Hepatocyte (in vitro differentiated cells): Measurements from ENCODE around the gene CERS5. TPM values are rescaled to one million over a fixed set of nuclear protein-coding genes. Genes with fewer than 3 reads are reported as not detected.

Experiments
- DNase-seq: peaks from one replicate; pipeline ENCODE4 v3.0.0-alpha.2; 2016; ENCODE audit warnings: low spot score
- H2AFZ ChIP-seq: fragments of 200-600 bp; sonication (generic); 2 replicates; pipeline ENCODE4 v1.6.0; 2016; ENCODE audit warnings: antibody characterized with exemption, mild to moderate bottlenecking
- H3K27ac ChIP-seq: fragments of 200-600 bp; sonication (generic); 2 replicates; pipeline ENCODE4 v1.5.1; 2016; ENCODE audit warnings: mild to moderate bottlenecking
- H3K27me3 ChIP-seq: fragments of 200-600 bp; sonication (generic); 2 replicates; pipeline ENCODE4 v1.6.1; 2016
- H3K36me3 ChIP-seq: fragments of 200-600 bp; sonication (generic); replicated peaks from 2 replicates; pipeline ENCODE4 v1.5.1; 2016; ENCODE audit warnings: low read depth; ENCODE audit not compliant: insufficient read depth
- H3K4me1 ChIP-seq: fragments of 200-600 bp; sonication (generic); 2 replicates; pipeline ENCODE4 v1.5.1; 2016; ENCODE audit warnings: mild to moderate bottlenecking, moderate library complexity; ENCODE audit not compliant: insufficient read depth
- H3K4me2 ChIP-seq: fragments of 200-600 bp; sonication (generic); 2 replicates; pipeline ENCODE4 v1.6.0; 2016
- H3K4me3 ChIP-seq: fragments of 200-600 bp; sonication (generic); 2 replicates; pipeline ENCODE4 v1.5.1; 2016; ENCODE audit warnings: mild to moderate bottlenecking
- H3K79me2 ChIP-seq: fragments of 200-600 bp; sonication (generic); 2 replicates; pipeline ENCODE4 v1.6.0; 2017; ENCODE audit warnings: mild to moderate bottlenecking
- H3K9me2 ChIP-seq: fragments of 200-600 bp; sonication (generic); replicated peaks from 2 replicates; pipeline ENCODE4 v1.6.0; 2017; ENCODE audit warnings: mild to moderate bottlenecking; ENCODE audit not compliant: insufficient read depth
- H3K9me3 ChIP-seq: fragments of 200-600 bp; sonication (generic); 2 replicates; pipeline ENCODE4 v1.5.1; 2016; ENCODE audit warnings: low read depth, mild to moderate bottlenecking
- H4K20me1 ChIP-seq: fragments of 200-600 bp; sonication (generic); 2 replicates; pipeline ENCODE4 v1.6.0; 2016; ENCODE audit warnings: mild to moderate bottlenecking; ENCODE audit not compliant: insufficient read depth, poor library complexity, severe bottlenecking
- EZH2 ChIP-seq: fragments of 200-600 bp; sonication (generic); IDR thresholded peaks from 2 replicates; pipeline ENCODE4 v1.6.1; 2016; ENCODE audit warnings: antibody characterized with exemption, mild to moderate bottlenecking, borderline replicate concordance
- EZH2phosphoT487 ChIP-seq: fragments of 200-600 bp; sonication (generic); IDR thresholded peaks from one replicate; pipeline ENCODE4 v1.6.1; 2018; ENCODE audit warnings: antibody characterized with exemption, mild to moderate bottlenecking, low read depth, moderate library complexity; ENCODE audit not compliant: unreplicated experiment, severe bottlenecking
- WGBS: methylation state at CpG from one replicate; pipeline ENCODE4 v1.1.6; 2016; ENCODE audit warnings: low lambda C conversion rate; ENCODE audit errors: missing lambda C conversion rate; 5-methylcytosine and 5-hydroxymethylcytosine counted together
- polyA plus RNA-seq: library from polyadenylated mRNA; unstranded; fragments of >200 nt; fragmentation: Nextera tagmentation; extraction: Ambion mirVana; gene quantifications from 2 replicates; pipeline ENCODE4 v1.2.1, GENCODE V29; 2016
- total RNA-seq: library from RNA; depleted of rRNA; stranded (reverse); fragments of >200 nt; gene quantifications from 2 replicates; pipeline ENCODE4 v1.2.3, GENCODE V29; 2014
- TF ChIP-seq, protein P1 (sequence below): fragments of 200-600 bp; sonication (generic); IDR thresholded peaks from 2 replicates; pipeline ENCODE4 v1.5.1; 2016; ENCODE audit warnings: antibody characterized with exemption, mild to moderate bottlenecking; ENCODE audit not compliant: poor library complexity

CERS5 gene
- total and polyA plus RNA-seq, 2 experiments from 2014 or later: 38.8 to 53.3 TPM

- Histone ChIP-seq H3K9me2 (no peaks in the 10 kb centered on the region), H3K36me3 (peaks cover 3% of the 10 kb centered on the region)
- 99% methylated on average over 7 of the region's 7 CpGs for WGBS
Observed at GRCh38 chr12:50089730-50090129, 77.4 kb downstream of the CERS5 start.

GRCh38 chr12:50088577-50089335 is 78.4 kb downstream of the CERS5 start:
- no peak overlapping the region for H3K4me2 ChIP-seq
- H2AFZ ChIP-seq: no peak overlapping the region
- peaks cover 11% of the 10 kb centered on the region for H3K79me2 ChIP-seq
- H4K20me1 ChIP-seq: peaks cover 9% of the 10 kb centered on the region
- 48% methylated on average over 3 of the region's 3 CpGs for WGBS
- peaks cover 4% of the 10 kb centered on the region for H3K4me1 ChIP-seq
- no peak overlapping the region for H3K4me3 ChIP-seq
- no peaks in the 10 kb centered on the region for H3K27me3 ChIP-seq
- peak; percentile 85 for DNase-seq
- TF ChIP-seq, protein P1, sequence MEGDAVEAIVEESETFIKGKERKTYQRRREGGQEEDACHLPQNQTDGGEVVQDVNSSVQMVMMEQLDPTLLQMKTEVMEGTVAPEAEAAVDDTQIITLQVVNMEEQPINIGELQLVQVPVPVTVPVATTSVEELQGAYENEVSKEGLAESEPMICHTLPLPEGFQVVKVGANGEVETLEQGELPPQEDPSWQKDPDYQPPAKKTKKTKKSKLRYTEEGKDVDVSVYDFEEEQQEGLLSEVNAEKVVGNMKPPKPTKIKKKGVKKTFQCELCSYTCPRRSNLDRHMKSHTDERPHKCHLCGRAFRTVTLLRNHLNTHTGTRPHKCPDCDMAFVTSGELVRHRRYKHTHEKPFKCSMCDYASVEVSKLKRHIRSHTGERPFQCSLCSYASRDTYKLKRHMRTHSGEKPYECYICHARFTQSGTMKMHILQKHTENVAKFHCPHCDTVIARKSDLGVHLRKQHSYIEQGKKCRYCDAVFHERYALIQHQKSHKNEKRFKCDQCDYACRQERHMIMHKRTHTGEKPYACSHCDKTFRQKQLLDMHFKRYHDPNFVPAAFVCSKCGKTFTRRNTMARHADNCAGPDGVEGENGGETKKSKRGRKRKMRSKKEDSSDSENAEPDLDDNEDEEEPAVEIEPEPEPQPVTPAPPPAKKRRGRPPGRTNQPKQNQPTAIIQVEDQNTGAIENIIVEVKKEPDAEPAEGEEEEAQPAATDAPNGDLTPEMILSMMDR: peak; percentile 73
- TF ChIP-seq EZH2: no peak
- no peaks in the 10 kb centered on the region for H3K36me3 ChIP-seq
- H3K27ac ChIP-seq: no peak overlapping the region
- H3K9me3 ChIP-seq: no peaks in the 10 kb centered on the region
- H3K9me2 ChIP-seq: no peaks in the 10 kb centered on the region

More at GRCh38 chr12:50089730-50090129, 77.4 kb downstream of the CERS5 start:
- H3K4me2 ChIP-seq: no peak overlapping the region
- H3K79me2 ChIP-seq: peaks cover 4% of the 10 kb centered on the region
- TF ChIP-seq, protein P1: no peak
- TF ChIP-seq EZH2 (no peak), EZH2phosphoT487 (no peak)
- no peaks in the 10 kb centered on the region for H3K4me1 ChIP-seq
- H3K4me3 ChIP-seq: no peak overlapping the region
- H3K27me3 ChIP-seq: no peaks in the 10 kb centered on the region
- DNase-seq: no peak
- H3K9me3 ChIP-seq: no peaks in the 10 kb centered on the region
- no peak overlapping the region for H3K27ac ChIP-seq
- peaks cover 9% of the 10 kb centered on the region for H4K20me1 ChIP-seq
- no peak overlapping the region for H2AFZ ChIP-seq

DNA sequence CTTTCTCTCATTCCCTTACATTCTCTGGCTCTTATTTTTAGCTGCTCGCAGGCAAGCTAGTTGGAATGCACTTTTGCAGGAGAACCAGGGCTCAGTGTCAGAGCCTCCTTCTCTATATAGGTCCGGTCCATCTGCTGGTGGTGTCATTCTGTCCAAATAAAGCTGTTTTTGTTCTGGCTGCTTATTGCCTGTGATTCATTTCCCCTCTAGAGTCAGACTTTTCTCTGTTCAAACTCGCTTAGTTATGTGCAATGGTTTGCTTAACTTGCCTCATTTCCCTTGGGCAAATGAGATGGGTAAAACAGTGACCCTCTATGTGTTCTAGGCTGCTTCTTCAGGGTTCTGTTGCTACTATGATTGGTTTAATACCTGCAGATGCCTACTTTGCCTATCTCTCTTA is 79.2 kb downstream of the CERS5 start:
- Histone ChIP-seq H3K9me2 (no peaks in the 10 kb centered on the region), H3K27me3 (no peaks in the 10 kb centered on the region), H3K27ac (no peak overlapping the region), H4K20me1 (peaks cover 9% of the 10 kb centered on the region), H3K79me2 (peaks cover 15% of the 10 kb centered on the region), H3K9me3 (no peaks in the 10 kb centered on the region), H2AFZ (no peak overlapping the region), H3K4me2 (no peak overlapping the region), H3K36me3 (no peaks in the 10 kb centered on the region), H3K4me1 (peaks cover 10% of the 10 kb centered on the region), H3K4me3 (no peak overlapping the region)
- TF ChIP-seq, protein P1: no peak
- TF ChIP-seq EZH2: no peak
- TF ChIP-seq EZH2phosphoT487: no peak
- no peak for DNase-seq
- WGBS: 96% methylated on average over 3 of the region's 3 CpGs
